ENCODE measurements around the gene ANAPC1. TPM values are rescaled to one million over a fixed set of nuclear protein-coding genes. Genes with fewer than 3 reads are reported as not detected.
"Not testable (repeated sequence)": the region's sequence is repeated elsewhere in the genome, so short reads cannot be mapped to it uniquely, and the experiment has no call there.

ANAPC1 gene
- total RNA-seq, 4 donors from 2014 or later, result 20.5 to 61.0 (median 42.7) TPM

DNA sequence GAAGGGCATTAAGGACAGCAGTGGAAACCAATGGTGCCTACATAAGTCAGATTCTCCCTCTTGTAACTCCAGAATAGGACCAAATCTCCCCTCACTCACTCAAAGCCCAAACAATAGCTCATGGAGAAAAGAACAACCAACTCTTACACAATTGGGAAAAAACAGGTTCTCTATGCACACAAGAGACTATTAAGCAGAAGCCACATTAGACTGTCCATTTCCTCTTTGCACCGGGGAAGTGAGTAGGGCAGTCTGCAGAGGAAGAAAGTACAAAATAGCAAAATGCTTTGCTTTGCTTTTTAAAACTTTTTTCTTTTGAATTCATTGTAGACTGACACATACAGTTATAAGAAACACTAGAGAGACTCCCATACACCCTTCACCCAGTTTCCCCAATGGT is 133.4 kb downstream of the ANAPC1 start:
- H3K9me3 ChIP-seq; intact Hi-C loops (cut with DNase I): not testable (repeated sequence)
- WGBS, 2 donors, result 43 to 80% methylated on average over 1 of the region's 1 CpG

DNA sequence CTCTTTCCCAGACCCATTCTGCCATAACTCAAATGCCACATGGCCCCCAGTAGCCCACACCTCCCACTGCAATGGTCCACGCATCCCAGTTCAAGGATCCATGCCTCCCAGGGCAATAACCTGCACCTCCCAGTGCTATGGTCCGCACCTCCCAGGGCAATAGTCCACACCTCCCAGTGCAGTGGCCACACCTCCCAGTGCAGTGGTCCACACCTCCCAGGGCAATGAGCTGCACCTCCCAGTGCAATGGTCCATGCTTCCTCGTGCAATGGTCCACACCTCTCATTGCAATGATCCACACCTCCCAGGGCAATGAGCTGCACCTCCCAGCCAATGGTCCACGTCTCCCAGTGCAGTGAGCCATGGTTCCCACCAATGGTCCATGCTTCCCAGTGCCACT is 135.6 kb downstream of the ANAPC1 start:
- H3K9me3 ChIP-seq; H3K27ac ChIP-seq; H3K27me3 ChIP-seq; H3K4me3 ChIP-seq; intact Hi-C loops (cut with DNase I); H3K36me3 ChIP-seq; H3K4me1 ChIP-seq; DNase-seq: not testable (repeated sequence)
- 100% methylated on average over 1 of the region's 4 CpGs; no CpG with 5 or more reads in 1 of the 2 donors for WGBS, 2 donors

More for the DNA sequence above, 133.4 kb downstream of the ANAPC1 start:
- not testable (repeated sequence) for H3K4me3 ChIP-seq, H3K36me3 ChIP-seq, H3K27me3 ChIP-seq, H3K27ac ChIP-seq, H3K4me1 ChIP-seq, DNase-seq

DNA sequence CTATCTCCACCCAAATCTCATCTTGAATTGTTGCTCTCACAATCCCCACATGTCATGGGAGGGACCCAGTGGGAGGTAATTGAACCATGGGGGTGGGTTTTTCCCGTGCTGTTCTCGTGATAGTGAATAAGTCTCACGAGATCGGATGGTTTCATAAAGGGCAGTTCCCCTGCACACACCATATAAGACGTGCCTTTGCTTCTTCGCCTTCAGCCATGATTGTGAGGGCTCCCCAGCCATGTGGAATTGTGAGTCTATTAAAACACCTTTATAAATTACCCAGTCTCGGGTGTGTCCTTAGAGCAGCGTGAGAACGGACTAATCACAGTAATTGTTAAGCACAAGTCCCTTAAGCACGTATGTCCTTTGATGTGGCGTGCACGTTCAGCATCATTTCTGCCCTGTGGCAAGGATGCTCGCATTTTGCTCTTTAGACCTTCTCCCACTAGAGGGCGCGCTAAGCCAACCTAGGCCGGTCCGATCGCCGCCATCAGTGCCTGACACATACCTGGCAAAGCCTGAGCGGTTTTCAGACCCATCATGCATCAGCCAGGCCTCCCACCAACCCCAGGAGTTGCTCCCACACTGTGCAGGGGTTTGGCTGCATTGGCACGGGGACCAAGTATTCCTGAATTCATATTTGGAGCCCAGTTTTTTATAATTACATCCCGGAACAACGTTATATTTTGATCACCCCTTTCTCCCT is 136.4 kb downstream of the ANAPC1 start:
- TF ChIP-seq, protein P1, sequence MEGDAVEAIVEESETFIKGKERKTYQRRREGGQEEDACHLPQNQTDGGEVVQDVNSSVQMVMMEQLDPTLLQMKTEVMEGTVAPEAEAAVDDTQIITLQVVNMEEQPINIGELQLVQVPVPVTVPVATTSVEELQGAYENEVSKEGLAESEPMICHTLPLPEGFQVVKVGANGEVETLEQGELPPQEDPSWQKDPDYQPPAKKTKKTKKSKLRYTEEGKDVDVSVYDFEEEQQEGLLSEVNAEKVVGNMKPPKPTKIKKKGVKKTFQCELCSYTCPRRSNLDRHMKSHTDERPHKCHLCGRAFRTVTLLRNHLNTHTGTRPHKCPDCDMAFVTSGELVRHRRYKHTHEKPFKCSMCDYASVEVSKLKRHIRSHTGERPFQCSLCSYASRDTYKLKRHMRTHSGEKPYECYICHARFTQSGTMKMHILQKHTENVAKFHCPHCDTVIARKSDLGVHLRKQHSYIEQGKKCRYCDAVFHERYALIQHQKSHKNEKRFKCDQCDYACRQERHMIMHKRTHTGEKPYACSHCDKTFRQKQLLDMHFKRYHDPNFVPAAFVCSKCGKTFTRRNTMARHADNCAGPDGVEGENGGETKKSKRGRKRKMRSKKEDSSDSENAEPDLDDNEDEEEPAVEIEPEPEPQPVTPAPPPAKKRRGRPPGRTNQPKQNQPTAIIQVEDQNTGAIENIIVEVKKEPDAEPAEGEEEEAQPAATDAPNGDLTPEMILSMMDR (IDR thresholded peaks at IDR 0.05), result peak in 2 of 6 experiments; percentile 6 to 23
- H3K27me3 ChIP-seq; intact Hi-C loops (cut with DNase I); H3K27ac ChIP-seq; DNase-seq; H3K4me1 ChIP-seq; H3K9me3 ChIP-seq; H3K36me3 ChIP-seq; H3K4me3 ChIP-seq: not testable (repeated sequence)
- WGBS, 2 donors, result 80% methylated on average over 1 of the region's 23 CpGs; no CpG with 5 or more reads in 1 of the 2 donors

DNA sequence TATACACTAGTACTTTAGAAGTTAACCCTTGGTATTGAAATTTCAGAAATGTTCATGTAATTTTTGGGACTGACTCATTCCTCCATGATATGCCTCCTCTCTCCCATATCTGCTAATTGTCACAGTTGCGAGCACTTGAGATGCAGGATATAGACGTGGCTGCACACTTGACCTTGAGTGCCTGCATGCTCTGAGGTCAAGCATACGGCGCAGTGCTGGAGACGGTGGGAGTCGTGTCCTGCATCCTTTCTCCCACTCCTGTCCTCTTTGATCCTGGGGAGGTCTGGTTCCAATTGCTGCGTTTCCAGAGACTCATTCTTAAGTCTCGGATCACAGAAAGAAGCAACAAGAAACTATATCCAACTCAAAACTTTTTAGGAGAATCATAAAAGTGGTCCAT is 139.2 kb downstream of the ANAPC1 start:
- H3K27me3 ChIP-seq; H3K4me1 ChIP-seq; H3K4me3 ChIP-seq; DNase-seq; H3K36me3 ChIP-seq; H3K9me3 ChIP-seq; intact Hi-C loops (cut with DNase I); H3K27ac ChIP-seq: not testable (repeated sequence)
- WGBS, 2 donors, result 83 to 88% methylated on average over 6 to 7 of the region's 8 CpGs

DNA sequence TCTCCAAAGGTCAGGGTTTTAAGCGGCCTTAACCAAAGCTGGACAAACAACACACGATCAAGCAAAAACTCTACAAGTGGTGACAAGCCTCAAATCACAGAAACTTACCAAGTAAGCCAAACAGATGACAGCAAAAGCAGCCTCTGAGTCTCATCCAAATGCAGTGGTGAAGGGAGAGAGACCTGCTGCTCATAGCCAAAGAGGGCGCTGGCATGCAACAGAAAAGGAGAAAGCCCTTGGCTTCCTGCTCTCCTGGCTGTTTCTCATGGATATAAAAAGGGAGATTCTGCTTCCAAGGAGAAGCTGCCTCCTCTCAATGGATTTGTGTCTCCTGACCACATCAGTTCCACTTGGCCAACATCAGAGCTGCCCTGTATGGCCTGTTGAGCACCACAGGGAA is 142.5 kb downstream of the ANAPC1 start:
- H3K27me3 ChIP-seq; H3K9me3 ChIP-seq; H3K36me3 ChIP-seq; H3K4me3 ChIP-seq; H3K4me1 ChIP-seq; DNase-seq; intact Hi-C loops (cut with DNase I); H3K27ac ChIP-seq: not testable (repeated sequence)
- WGBS, 2 donors, result 60% methylated on average over 1 of the region's 3 CpGs; no CpG with 5 or more reads in 1 of the 2 donors

DNA sequence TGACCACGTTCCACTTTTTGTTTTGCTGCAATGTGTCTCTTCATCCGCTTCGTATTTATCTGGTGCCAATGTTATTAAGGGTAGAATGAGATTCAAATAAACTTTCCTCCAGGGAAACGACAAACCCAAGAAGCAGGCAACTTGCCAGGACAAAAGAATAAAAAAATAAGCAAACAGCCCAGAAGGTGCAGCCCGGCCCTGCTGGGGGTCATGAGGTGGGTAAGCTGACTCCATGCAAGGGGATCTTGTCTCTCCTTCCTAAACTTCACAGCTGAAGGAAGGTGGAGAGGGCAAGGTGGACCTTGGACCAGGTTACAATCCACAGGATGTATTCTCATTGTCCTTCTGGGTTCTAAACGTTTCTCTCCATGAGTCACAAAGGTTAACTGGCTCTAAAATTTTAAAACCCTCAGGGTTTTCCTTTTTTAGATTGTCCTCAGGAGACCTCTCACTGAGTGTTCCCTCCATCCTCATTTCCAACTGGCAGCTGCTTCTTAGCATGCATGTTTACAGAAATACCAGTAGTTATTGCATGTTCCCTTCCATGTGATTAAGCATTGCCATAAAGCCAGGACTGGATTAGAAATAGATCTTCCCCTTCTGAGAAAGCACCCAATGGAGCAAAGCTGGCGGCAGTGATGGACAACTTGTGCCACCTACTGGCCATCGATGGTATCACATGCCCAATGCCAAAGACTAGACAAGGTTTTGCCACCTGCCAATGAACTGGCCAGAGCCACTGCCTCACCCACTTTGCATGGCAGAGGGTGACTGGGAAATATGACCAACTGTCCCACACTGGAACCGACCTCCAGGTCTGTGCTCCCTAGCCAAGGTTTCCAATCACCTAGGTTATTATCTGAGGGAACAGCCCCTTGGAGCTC is 147.9 kb downstream of the ANAPC1 start:
- H3K27me3 ChIP-seq; H3K36me3 ChIP-seq; H3K9me3 ChIP-seq; intact Hi-C loops (cut with DNase I); H3K4me3 ChIP-seq; H3K4me1 ChIP-seq; DNase-seq: not testable (repeated sequence)
- TF ChIP-seq, protein P1 (IDR thresholded peaks at IDR 0.05), result peak in 3 of 6 experiments; percentile 11 to 68 (median 55)
- peak overlapping the region in 2 of 4 donors; percentile 46 to 58 for H3K27ac ChIP-seq
- 18 to 25% methylated on average over 5 to 7 of the region's 9 CpGs for whole genome bisulfite sequencing, 2 donors

DNA sequence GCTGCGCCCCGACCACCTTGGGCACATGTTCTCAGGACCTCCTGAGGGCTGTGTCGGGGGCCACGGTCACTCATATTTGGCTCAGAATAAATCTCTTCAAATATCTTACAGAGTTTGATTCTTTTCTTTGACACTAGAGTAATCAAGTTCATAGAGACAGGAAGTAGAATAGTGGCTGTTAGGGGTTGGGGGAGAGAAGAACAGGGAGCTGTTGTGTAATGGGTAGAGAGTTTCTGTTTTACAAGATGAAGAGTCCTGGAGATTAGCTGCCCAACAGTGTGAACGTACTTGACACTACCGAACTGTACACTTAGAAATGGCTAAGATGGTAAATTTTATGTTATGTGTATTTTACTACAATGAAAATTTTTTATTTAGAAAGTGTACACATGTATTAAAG is 148.6 kb downstream of the ANAPC1 start:
- intact Hi-C loops (cut with DNase I); H3K27me3 ChIP-seq; H3K36me3 ChIP-seq; DNase-seq; H3K4me3 ChIP-seq; H3K9me3 ChIP-seq; H3K4me1 ChIP-seq: not testable (repeated sequence)
- peak overlapping the region in 2 of 4 donors; percentile 46 to 58 for H3K27ac ChIP-seq
- WGBS, 2 donors, result 71 to 81% methylated on average over 3 to 5 of the region's 6 CpGs

DNA sequence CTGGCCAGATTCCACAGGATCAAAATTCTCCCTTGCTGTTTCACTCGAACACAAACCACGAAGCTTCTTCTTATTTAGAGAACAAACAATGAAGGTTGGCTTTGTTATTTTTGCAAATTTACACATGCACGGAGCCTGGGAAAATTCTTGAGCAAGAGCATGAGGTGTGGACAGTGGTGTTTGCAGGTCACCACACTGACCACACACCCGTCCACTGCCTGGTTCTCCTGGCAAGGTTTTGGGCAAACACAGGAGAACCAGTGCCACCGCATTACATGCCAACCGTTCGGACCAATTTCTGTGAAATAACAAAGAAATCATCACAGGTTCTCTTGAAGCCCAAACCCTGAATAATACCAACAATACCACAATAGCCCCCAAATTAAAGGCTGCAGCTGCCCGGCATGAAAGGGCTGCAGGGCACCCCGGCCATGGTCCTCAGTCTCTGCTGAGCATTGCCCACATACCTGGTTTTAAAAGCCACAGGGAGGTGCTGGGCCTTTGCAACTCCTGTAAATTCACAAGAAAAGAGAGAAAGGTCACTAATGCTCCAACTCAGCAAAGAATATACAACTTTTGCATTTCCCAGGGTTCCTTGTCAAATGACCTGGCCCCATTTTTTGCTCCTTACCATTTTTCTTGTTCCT is 154.1 kb downstream of the ANAPC1 start:
- H3K4me3 ChIP-seq; DNase-seq; H3K9me3 ChIP-seq; intact Hi-C loops (cut with DNase I); H3K27me3 ChIP-seq; H3K36me3 ChIP-seq; H3K4me1 ChIP-seq; H3K27ac ChIP-seq: not testable (repeated sequence)
- WGBS, 2 donors, result no CpG with 5 or more reads among the region's 9 CpGs

DNA sequence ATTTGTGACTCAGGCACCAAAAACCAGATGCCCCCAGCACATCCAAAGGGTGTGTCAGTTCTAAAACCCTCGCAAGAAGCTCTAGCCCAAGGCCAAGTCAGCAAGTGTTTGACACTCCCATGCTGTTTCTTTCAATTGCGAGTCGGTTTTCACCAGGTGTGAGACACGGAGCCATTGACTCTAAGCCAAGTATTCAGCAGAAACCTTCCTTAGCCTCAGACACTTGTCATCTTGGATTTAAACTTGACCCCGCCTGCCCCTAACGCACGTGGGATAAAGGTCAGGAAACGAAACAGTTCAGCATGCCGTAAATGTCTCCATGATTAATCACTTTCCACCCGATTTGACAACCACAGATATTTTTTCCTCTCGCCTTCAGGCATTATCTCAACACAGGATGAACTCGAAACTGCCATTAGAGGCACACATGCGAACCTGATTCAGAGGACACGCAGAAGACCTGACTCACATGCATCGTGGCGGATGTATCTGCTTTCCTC is 156.3 kb downstream of the ANAPC1 start:
- H3K27ac ChIP-seq; H3K27me3 ChIP-seq; H3K9me3 ChIP-seq; H3K4me1 ChIP-seq; H3K4me3 ChIP-seq; DNase-seq; H3K36me3 ChIP-seq; intact Hi-C loops (cut with DNase I): not testable (repeated sequence)
- 3% methylated on average over 8 of the region's 16 CpGs; no CpG with 5 or more reads in 1 of the 2 donors for WGBS, 2 donors

DNA sequence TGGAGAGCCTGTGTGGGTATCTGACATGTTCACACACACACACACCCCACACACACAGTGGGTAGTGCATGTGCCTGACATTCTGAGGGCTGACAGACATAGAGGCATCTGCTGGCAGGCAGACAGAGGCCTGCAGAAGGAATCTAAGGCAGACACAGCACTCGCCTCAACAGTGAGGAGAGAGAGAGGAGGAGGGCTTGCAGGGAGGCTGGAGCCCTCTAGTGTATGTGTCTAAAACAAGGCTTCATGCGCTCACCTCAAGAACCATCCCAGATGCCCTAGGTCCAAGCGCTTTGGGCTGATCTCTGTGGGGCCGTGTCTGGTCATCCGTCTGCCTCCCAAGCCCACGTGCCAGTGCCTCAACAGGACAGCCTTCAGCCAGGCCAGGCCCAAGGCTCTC is 158.3 kb downstream of the ANAPC1 start:
- WGBS, 2 donors, result 73% methylated on average over 2 of the region's 6 CpGs; no CpG with 5 or more reads in 1 of the 2 donors
- DNase-seq; intact Hi-C loops (cut with DNase I); H3K36me3 ChIP-seq; H3K9me3 ChIP-seq; H3K4me3 ChIP-seq; H3K27ac ChIP-seq; H3K4me1 ChIP-seq; H3K27me3 ChIP-seq: not testable (repeated sequence)
